Measurements from ENCODE around the gene SMIM10L2A.
"Not testable (repeated sequence)": the region's sequence is repeated elsewhere in the genome, so short reads cannot be mapped to it uniquely, and the experiment has no call there.

The SMIM10L2A gene

GRCh38 chrX:135453381-135453780 lies 31.6 kb downstream of the SMIM10L2A start:
- DNase-seq (ENCODE audit: low spot score), result no peak

GRCh38 chrX:135454816-135455215 lies 33.1 kb downstream of the SMIM10L2A start:
- no peak for DNase-seq (ENCODE audit: low spot score)

- DNase-seq (ENCODE audit: low spot score), result not testable (repeated sequence)
Measured at GRCh38 chrX:135461756-135462155, 40.0 kb downstream of the SMIM10L2A start.

GRCh38 chrX:135463937-135464336 lies 42.2 kb downstream of the SMIM10L2A start:
- DNase-seq (ENCODE audit: low spot score), result no peak

GRCh38 chrX:135476378-135476777 lies 54.6 kb downstream of the SMIM10L2A start:
- DNase-seq (ENCODE audit: low spot score), result no peak

- peak; percentile 47 for DNase-seq (ENCODE audit: low spot score)
Measured at GRCh38 chrX:135477576-135477975, 55.8 kb downstream of the SMIM10L2A start.

Small RNAs within 50 kb of the gene (small RNA-seq; reads per million reads assigned to genes)
- 0 to 0.18 reads per million in 2 experiments for gene RNA5SP515

Data from SK-N-DZ (cell line).